KG1 (cell line): Measurements from ENCODE around the gene IFI27L1.

Experiments used
- DNase-seq: peaks from one replicate; lab custom pipeline; 2025; lab: John Stamatoyannopoulos, UW

Gene IFI27L1

DNA sequence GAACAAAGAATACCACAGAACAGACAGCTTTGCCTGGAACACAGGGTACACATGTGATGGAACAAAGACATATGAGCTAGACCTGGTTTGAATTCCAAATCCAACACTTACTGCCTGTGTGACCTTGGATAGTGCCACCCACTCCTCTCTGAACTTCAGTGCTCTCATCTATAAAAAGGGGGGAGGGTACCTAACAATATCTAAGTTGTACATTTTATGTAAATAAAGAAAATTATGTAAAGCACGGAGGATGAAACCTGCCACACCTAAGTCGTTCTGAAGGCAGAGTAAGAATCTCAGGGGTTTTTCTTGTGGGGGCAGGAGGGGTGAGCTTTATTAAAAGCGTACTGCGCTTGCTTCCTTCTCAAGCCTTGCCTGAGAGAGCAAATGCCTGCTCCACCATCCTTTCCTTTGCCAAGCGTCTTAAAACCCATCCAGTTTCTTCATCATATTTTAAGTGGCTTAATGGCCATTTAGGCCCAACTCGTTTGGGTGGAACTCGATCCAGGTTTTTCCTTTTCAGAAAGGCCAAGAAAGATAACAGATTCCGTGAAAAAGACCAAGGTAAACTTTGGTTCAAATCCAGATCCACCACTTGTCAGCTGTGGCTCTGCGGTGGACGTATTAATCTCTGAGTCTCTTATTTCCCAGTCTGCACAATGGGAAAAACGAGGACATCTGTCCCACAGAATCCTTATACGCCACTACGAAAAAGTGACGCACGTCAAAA lies 1.1 kb upstream of the IFI27L1 start:
- DNase-seq = no peak

DNA sequence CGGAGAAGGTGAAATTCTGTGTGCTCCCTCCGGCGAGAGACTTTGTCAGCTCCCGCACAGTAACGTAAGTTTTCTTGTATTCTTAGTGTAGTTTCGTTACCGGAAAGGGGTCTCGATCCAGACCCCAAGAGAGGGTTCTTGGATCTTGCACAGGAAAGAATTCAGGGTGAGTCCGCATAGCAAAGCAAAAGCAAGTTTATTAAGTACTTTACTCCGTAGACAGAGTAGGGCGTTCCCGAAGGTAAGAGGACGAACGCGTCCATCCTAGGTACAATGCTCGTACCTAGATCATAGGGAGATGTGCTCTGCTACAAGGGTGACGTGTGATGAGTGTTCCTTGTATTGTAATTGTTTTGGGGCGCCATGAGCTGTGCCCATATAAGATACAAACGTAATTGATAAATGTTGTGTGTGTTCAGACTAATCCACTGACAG lies 293 bp downstream of the IFI27L1 start:
- DNase-seq = no peak

DNA sequence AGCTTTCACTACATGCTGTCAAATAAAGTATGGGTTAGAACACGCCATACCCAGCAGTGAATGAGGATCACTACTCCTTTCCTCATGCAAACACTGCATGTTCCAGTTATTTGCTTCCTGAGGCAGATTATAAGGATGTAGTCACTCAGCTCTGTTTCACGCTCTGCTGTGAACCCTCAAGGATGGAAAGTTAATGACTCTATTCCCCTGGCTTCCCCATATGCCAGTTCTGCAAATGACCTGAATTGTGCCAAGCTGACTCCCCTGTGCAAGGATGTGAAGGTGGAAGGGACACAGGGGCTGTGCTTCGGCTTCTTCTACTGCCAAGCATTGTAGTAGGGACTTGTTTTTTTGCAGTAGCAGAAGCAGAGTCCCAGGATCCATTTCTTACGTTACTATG lies 6.8 kb downstream of the IFI27L1 start:
- DNase-seq = no peak

DNA sequence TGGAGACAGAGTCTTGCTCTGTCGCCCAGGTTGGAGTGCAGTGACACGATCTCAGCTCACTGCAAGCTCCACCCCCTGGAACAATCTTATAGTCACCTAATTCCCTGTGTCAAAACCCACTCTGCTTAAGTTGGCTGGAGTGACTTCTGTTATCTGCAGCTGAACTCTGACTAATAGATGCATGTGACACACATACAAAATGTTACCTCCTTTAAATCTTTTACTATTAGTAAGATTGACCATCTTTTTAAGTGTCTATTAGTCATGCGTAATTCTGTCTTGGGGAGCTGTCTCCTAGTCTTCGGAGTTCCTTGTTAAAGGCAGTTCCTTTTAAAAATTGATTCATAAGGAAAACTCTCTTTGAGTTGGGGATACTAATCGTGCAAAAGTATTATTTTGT lies 7.4 kb downstream of the IFI27L1 start:
- no peak for DNase-seq

DNA sequence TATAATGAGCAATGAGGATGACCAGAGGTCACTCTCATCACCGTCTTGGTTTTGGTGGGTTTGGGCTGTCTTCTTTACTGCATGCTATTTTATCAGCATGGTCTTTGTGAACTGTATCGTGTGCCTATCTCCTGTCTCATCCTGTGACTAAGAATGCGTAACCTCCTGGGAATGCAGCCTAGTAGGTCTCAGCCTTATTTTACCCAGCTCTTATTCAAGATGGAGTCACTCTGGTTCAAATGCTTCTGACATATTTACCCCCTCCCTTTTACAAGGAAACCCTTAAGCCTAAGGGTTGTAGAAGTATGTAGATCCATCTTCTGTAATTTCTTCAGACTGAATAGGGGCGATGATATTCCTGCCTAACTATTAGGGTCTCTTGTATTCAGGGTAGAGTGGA lies 8.4 kb downstream of the IFI27L1 start:
- DNase-seq = no peak

DNA sequence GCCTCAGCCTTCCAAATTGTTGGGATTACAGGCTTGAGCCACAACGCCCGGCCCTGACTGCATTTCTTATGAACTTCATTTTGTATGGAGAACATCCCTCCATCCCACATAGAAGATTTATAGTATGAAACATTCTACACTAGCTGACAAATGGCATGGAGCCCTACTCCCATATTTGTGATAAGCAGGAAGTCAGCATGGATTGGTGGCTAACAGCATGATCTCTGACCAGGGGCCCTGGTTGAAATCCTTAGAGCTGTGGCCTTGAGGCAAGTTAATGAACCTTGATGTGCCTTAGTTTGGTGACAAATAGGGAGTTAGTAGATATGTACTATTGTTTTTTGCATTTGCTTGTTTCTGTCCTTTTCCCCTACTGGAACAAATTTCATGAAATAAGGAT lies 12.3 kb downstream of the IFI27L1 start:
- DNase-seq = no peak

DNA sequence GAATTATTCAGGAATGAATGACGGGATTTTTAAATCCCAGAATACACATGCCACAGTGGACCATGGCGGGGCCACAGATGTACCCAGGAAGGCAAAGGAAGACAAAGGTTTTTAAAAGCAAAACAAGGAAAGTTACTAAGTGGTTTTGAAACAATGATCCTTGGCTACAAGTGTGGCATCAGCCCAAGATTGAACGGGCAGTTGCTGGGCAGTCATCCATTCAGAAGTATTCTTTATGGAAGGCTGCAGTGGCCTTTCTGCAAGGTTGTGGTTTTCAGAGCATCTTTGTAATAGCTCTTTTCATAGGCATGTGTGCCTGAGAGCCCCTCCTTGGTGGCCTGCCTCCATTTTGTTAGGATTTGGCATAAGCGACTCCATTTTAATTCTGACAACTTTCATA lies 16.0 kb downstream of the IFI27L1 start:
- DNase-seq = no peak

DNA sequence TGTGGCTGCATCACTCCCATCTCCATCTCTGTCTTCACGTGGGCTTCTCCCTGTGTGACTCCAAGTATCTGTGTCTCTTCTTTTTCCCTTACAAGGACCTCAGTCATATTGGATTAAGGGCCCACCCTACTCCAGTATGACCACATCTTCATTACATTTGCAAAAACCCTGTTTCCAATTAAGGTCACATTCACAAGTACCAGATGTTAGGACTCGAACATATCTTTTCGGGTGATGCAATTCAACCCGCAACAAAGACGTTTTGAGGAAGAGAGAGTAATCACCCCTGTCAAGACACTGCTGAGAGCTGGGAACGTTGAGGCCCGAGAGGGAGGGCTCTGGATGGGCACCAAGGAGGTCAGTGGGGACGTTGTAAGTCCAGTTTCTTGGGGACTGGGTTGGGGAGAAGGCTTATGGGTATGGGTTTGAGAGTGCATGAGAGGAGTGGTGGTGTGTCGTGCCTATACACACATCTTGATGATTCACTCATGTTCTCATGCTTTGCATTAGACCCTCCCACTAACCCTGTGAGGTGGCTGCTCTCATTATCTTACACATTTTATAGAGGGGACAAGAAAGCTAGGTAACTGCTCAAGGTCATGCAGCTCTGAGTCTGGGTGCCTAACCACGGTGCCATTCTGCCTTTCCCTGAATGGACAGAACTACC lies 17.3 kb downstream of the IFI27L1 start:
- no peak for DNase-seq

DNA sequence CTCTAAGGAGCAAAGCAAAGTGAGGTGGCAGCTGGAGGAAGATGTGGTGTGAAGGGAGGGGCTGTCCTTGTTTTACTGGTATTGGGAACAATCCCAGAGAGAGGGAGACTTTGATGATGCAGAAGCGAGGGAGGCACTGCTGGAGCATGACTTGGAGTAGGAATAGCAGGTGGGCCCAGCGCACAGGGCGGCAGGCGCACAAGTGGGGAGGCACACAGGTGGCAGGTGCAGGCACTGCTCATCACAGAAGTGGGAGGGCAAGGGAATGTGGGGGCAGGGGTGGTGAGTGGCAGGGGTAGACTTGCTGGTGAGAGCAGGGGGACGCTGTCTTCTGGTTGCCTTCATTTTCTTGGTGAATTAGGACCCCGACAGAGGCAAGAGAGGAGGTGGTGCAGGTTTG lies 17.9 kb downstream of the IFI27L1 start:
- no peak for DNase-seq

DNA sequence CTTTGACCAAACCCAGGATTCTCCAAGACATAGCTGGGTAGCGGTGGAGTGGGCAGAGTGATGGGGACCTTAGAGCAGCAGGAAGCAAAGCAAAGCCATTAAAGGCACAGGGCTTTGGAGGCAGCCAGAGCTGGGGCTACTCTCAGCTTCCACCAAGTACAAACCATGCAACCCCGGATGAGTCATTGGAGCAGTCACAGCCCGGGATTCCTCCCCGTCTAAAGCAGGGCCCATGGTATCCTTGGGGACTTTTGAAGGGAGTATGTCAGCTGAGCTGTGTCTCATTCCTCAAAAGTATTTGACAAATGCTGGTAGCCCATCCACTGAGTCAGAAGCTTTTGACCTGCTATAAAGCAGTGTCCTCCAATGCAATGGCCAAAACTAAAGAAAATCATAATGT lies 19.7 kb downstream of the IFI27L1 start:
- DNase-seq = no peak

DNA sequence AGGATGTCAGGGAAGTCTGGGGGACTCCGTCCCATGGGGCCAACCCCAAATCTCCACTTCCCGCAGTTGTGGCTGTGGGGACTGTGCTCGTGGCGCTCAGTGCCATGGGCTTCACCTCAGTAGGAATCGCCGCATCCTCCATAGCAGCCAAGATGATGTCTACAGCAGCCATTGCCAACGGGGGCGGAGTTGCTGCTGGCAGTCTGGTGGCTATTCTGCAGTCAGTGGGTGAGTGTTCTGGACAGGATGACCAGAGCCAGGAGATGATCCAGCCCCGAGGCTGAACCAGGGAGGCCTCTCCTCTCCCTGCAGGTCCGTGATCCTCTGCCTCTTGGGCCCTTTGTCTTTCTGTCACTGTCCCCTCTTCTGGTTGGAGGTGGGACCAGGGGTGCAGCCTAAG lies 20.6 kb downstream of the IFI27L1 start:
- no peak for DNase-seq

DNA sequence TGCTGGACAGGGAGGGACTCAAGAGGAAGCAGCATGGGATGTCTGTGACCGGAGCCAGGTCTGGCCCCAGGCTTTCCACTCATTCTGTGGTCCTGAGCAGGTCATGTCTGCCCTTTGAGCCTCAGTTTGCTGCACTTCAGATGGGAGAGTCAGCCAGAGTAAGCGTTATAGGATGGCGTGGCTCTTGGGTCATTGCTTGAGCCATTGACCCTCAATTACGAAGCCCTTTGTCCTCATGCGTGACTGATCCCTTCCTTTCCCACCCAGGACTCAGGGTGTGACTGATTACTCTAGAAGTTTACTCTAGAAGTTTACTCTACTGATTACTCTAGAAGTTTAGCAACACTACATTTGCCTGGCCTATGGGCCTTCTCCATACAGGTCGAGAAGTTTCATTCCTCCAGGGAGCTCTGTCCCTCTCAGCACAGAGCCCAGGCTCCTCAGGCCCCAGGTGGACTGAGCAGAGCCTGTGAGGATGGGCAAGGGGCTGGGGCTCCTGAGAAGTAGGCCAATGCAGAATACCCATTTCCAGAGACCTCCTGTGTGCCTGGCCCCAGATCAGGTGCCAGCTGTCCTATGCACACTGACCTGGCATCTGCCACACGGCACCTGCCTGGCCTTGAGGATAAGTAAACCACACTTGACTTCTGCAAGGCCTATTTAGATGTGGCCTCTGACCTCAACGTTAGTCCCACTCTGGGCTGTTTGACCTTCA lies 21.8 kb downstream of the IFI27L1 start:
- no peak for DNase-seq

DNA sequence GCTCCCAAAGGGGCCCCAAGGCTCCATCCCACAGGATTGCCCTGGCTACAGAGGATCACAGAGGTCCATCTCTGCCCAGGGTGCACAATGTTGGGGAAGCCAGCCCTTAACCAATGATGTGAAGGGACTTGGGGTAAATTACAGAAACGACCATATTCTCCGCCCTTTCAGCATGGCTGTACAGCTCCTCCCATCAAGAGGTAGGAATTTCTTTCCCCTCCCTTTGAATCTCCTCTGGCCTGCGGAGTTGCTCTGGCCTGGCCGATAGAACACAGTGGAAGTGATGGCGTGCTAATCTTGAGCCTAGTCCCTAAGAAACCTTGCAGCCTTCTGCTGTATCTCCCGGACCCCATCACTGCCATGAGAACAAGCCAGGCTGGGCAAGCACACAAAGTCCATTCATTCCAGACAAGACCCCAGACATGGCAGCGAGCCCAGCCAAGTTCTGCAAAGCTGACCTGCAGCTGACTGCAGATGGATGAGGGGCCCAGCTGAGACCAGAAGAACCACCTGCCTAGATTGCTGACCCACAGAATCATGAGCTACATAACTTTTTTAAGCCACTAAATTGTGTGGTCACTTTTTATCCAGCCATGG lies 22.5 kb downstream of the IFI27L1 start:
- DNase-seq = no peak

DNA sequence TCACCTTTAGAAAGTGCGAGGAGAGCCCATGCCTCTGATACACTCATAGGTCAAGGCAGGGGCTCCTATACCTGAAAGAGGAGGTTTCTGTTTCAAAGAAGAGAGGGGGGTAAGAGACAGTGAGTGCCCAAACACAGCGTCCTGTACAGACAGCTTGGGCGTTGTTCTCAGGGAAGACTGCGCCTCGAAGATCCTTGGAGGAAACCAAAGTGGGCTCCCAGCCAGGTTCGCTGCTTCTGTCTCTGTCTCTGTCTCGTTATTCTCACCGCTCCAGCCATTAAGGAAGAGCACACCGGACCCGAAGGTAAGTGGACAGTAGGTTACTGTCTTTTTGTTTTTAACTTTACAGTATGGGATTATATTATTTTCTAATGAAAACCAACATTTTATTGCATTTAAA lies 23.6 kb downstream of the IFI27L1 start:
- no peak for DNase-seq

DNA sequence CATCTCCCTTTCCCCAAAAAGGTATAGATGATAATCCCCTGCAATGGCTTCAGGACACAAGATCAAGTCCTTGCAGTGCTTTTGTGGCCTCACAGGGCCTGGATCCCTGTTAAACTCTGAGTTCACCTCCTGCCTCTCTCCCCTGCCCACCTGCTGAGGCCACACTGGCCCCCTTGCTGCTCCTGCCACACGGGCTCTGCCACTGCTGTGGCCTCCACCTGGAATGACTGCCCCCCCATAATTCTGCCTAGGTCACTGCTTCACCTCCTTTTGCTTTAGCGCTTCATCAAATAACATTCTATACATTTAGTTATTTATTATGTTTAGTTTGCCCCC lies 28.8 kb downstream of the IFI27L1 start:
- DNase-seq = no peak

DNA sequence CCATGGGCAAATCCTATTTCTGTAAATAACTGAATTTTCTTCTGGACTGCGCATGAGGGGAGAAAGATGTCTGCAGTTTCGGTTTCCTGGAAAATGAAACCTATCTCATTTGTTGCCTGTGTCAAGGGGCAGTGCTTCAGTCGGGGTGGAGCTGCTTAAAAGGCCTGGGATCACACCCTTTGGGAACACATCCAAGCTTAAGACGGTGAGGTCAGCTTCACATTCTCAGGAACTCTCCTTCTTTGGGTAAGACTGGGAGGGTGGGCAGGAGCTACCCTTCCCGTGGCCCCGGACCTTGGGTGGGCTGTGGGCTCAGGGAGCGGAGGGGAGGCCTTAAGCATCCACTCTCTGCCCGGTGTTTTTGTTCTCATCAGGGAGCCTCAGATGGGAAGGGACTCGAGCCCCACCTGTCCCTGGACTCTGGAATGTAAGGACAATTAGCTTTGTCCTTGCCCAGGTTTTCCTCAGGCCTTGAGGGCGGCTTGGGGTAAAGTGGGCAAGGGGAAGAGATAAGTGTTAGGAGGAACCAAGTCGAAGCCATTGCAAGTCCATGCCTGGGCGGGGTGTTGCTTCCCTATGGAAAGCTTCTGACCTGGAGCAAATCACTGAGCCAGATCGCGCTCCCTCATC lies 29.6 kb downstream of the IFI27L1 start, which contains the start of gene IFI27:
Gene IFI27, plus strand, starts transcription at position 185 of the 630 bp plus-strand sequence.
- no peak for DNase-seq

DNA sequence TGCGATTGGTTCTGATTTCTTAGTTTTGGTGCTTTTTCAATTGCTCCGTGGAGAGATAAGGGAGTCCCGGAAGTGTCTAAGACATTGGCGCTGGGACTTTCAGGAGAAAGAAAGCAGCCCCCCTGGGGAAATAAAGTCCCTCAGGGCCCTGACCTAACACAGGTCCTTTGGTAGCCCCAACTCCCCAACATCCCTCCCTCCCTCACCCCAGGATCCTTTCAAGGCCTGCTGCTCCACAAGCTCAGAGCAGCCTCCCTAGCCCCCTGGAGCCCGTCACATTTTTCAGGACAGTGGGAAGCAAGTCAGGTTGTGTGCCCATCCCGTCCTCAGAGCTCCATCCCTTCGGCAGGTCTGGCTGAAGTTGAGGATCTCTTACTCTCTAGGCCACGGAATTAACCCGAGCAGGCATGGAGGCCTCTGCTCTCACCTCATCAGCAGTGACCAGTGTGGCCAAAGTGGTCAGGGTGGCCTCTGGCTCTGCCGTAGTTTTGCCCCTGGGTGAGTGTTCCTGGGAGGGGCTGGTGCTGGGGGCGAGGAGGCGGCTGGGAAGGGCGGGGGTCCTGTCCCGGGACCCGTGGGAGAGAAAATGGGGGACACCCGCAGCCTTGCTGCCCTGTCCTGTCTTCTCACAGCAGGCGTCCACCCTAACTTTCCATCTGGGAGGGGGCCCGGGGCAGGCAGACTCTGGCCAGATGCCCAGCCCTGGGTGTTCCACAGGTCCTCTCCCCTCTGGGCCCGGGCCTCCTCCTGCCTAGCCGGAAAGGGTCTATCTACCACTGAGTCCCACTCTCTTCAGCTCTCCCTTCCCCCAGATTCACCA lies 30.4 kb downstream of the IFI27L1 start:
- no peak for DNase-seq

DNA sequence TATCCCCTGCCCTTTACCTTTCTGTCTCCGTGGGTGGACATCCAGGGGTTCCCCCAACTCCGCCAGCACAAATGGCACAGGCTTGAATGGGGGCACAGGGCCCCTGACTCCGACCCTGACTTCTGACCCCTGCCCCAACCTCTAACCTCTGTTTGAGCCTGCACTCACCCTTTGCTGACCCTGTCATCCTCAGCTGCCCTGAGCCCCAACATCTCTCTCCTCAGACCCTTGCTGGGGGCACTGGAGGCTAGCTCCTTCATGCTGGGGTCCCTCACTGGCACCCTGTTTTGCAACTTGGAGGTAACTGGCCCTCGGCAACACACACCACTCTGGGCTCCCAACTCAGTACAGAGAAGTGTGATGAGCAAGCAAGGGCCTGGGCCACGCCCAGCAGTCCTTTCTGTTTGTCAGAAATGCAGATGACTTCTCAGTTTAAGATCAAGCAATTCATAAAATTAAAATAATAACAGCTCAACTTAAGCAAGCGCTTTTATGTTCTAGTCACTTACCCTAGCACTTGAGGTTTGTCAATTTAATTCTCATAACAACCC lies 31.5 kb downstream of the IFI27L1 start:
- no peak for DNase-seq

DNA sequence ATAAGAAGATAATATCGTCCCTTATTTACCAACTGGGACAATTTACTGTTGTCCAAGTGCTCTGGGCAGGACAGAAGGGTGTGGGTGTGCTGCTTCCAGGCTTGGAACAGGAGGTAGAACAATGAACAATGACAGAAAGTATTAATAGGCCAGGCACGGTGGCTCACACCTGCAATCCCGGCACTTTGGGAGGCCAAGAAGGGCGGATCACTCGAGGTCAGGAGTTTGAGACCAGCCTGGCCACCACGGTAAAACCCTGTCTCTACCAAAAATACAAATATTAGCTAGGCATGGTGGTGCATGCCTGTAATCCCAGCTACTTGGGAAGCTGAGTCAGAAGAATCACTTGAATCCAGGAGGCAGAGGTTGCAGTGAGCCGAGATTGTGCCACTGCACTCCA lies 32.0 kb downstream of the IFI27L1 start:
- no peak for DNase-seq

DNA sequence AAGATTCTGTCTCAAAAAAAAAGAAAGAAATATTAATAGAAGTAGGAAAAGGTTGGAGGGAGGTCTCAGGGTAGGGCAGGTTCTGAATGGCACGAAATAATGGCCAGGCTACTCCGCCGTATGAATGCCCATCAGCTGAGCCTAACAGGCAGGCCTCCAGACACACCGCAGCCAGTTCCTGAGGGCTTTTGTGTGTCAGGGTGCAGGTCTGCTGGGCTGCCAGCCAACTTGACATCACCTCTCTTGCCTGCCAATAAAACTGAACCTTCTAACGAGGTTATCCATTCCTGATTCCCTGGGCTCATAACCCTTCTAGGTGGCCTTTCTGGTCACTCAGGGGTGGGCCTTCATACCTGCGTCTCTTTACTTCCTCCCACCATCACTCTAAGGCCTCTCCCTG lies 32.4 kb downstream of the IFI27L1 start:
- no peak for DNase-seq

DNA sequence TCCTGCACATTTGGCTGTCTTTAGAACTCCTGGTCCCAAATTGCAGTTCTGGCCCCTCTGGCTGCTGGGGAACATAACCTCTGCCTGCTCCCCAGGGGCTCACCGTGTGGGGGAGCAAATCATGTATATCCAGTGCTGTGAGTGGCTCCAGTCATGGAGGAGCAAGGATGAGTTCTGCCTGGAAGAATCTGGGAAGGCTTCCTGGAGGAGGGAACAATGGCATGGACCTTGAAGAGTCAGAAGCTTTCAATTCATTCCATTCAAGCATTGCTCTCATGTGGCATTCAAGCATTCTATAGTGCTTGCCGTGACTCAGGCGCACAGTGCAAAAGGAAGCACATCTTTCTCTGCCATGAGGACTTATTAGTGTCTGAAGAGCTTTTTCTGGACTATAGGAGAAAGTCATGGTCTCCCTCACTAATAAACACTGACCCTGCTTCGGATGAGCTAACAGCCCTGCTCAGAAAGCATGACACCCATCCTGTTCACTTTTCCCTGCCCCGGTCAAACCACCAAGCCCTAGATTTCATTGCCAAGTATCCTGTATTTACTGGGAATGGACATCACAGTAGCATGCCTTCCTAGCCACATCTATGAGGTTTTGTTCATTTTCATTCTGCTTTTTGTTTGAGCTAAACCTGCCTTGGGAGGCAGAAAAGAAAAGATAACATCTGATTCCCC lies 32.9 kb downstream of the IFI27L1 start:
- no peak for DNase-seq
